Bronchial epithelial cell (primary cell): ENCODE results near the gene COL5A3. TPM values are rescaled to one million over a fixed set of nuclear protein-coding genes. Genes with fewer than 3 reads are reported as not detected.

ENCODE experiments used
- DNase-seq: peaks from one replicate; pipeline ENCODE4 v3.0.0-alpha.2; 2010; ENCODE audit warnings: low read depth
- FAIRE-seq: peaks from 2 replicates; lab custom pipeline; 2011; peaks lifted over from hg19 to GRCh38; lab: Jason Lieb, UNC
- H3K27me3 ChIP-seq: 2 replicates; pipeline ENCODE4 v1.5.1; 2011; ENCODE audit warnings: low read length; ENCODE audit not compliant: control insufficient read depth, insufficient read depth
- H3K36me3 ChIP-seq: 2 replicates; pipeline ENCODE4 v1.5.1; 2011; ENCODE audit warnings: low read length; ENCODE audit not compliant: control insufficient read depth, insufficient read depth
- H3K4me3 ChIP-seq: 2 replicates; pipeline ENCODE4 v1.5.1; 2011; ENCODE audit warnings: mild to moderate bottlenecking, low read depth, low read length, control low read depth
- CTCF ChIP-seq: IDR thresholded peaks from 2 replicates; pipeline ENCODE4 v1.5.1; 2011; ENCODE audit warnings: mild to moderate bottlenecking, moderate library complexity, low read length, control low read depth, inconsistent platforms; ENCODE audit not compliant: insufficient read depth, severe bottlenecking
- total RNA-seq: library from RNA; depleted of rRNA; stranded (reverse); fragments of >200 nt; gene quantifications from 2 replicates; pipeline ENCODE4 v1.2.1, GENCODE V29; 2014

COL5A3 gene
- total RNA-seq, 1 donor from 2014 or later: 0.79 TPM

- Histone ChIP-seq H3K27me3 (no peaks in the 10 kb centered on the region), H3K36me3 (no peaks in the 10 kb centered on the region), H3K4me3 (no peak overlapping the region)
- no peak for FAIRE-seq
- no peak for DNase-seq
- no peak for TF ChIP-seq CTCF
Observed at GRCh38 chr19:10043286-10043927, 33.1 kb upstream of the COL5A3 start.

- no peak overlapping the region for H3K4me3 ChIP-seq
- DNase-seq (no peak), FAIRE-seq (no peak)
- no peaks in the 10 kb centered on the region for H3K36me3 ChIP-seq
- TF ChIP-seq CTCF: no peak
- no peaks in the 10 kb centered on the region for H3K27me3 ChIP-seq
Observed at GRCh38 chr19:10037809-10038208, 27.5 kb upstream of the COL5A3 start.

- no peak for TF ChIP-seq CTCF
- no peaks in the 10 kb centered on the region for H3K36me3 ChIP-seq
- no peak overlapping the region for H3K4me3 ChIP-seq
- no peak for FAIRE-seq
- H3K27me3 ChIP-seq: peaks cover under 1% of the 10 kb centered on the region
- DNase-seq: no peak
Observed at GRCh38 chr19:10037367-10037766, 27.1 kb upstream of the COL5A3 start.

- Histone ChIP-seq H3K27me3 (peaks cover 1% of the 10 kb centered on the region), H3K4me3 (no peak overlapping the region), H3K36me3 (no peaks in the 10 kb centered on the region)
- TF ChIP-seq CTCF: no peak
- no peak for DNase-seq
- no peak for FAIRE-seq
Observed at GRCh38 chr19:10036601-10037071, 26.3 kb upstream of the COL5A3 start.

- FAIRE-seq: no peak
- no peak for TF ChIP-seq CTCF
- Histone ChIP-seq H3K36me3 (no peaks in the 10 kb centered on the region), H3K27me3 (peaks cover 1% of the 10 kb centered on the region), H3K4me3 (no peak overlapping the region)
- DNase-seq: no peak
Observed at GRCh38 chr19:10033614-10034013, 23.3 kb upstream of the COL5A3 start.
